CD14-positive monocyte (primary cell): Measurements from ENCODE around the gene PCDHGA10. TPM values are rescaled to one million over a fixed set of nuclear protein-coding genes. Genes with fewer than 3 reads are reported as not detected.

ENCODE experiments used
- DNase-seq, 3 donors: peaks; one replicate each; pipeline ENCODE4 v3.0.0-alpha.2; 2011 to 2022
- H2AFZ ChIP-seq: 2 replicates; pipeline ENCODE4 v1.6.0; 2012; ENCODE audit warnings: mild to moderate bottlenecking, low read depth, low read length, inconsistent platforms; ENCODE audit not compliant: insufficient read depth, poor library complexity, severe bottlenecking
- H3K27ac ChIP-seq, 2 donors: 1 replicate in 1 of 2; 2 replicates in 1 of 2; pipeline ENCODE4 v1.5.1; 2012 to 2013; ENCODE audit warnings: low read length in 2 of 2, control low read depth in 1 of 2, inconsistent platforms in 1 of 2, low read depth in 1 of 2, mild to moderate bottlenecking in 1 of 2
- H3K27me3 ChIP-seq, 2 donors: one replicate each; pipeline versions ENCODE4 v1.6.0 to v1.6.1; 2011 to 2013; ENCODE audit warnings: low read length in 2 of 2; ENCODE audit not compliant: control insufficient read depth in 2 of 2, insufficient read depth in 2 of 2
- H3K36me3 ChIP-seq, 2 donors: replicated peaks in 1 of 2; 1 replicate in 1 of 2; 2 replicates in 1 of 2; pipeline versions ENCODE4 v1.5.1 to v1.6.1; 2012 to 2013; ENCODE audit warnings: low read length in 2 of 2, control low read depth in 1 of 2, inconsistent platforms in 1 of 2, mild to moderate bottlenecking in 1 of 2; ENCODE audit not compliant: insufficient read depth in 2 of 2, control insufficient read depth in 1 of 2
- H3K4me1 ChIP-seq, 2 donors: 1 replicate in 1 of 2; 2 replicates in 1 of 2; pipeline versions ENCODE4 v1.5.1 to v1.6.1; 2012 to 2013; ENCODE audit warnings: low read length in 2 of 2, control low read depth in 1 of 2, inconsistent platforms in 1 of 2, mild to moderate bottlenecking in 1 of 2, moderate library complexity in 1 of 2; ENCODE audit not compliant: insufficient read depth in 2 of 2, control insufficient read depth in 1 of 2
- H3K4me2 ChIP-seq: replicated peaks from 2 replicates; pipeline ENCODE3; 2012; ENCODE audit warnings: low read length, moderate library complexity, mild to moderate bottlenecking; ENCODE audit not compliant: poor library complexity, severe bottlenecking; ENCODE audit errors: extremely low read depth
- H3K4me3 ChIP-seq, 3 experiments: fragments of 200-600 bp in 1 of 3; sonication (generic) in 1 of 3; replicated peaks in 1 of 3; 1 replicate in 2 of 3; 2 replicates in 1 of 3; pipeline ENCODE4 v1.5.1; 2011 to 2013; ENCODE audit warnings: low read length in 3 of 3, mild to moderate bottlenecking in 3 of 3, control low read depth in 2 of 3, low read depth in 2 of 3, inconsistent platforms in 1 of 3, moderate library complexity in 1 of 3
- H3K79me2 ChIP-seq: 2 replicates; pipeline ENCODE4 v1.6.0; 2012; ENCODE audit warnings: mild to moderate bottlenecking, control low read depth, inconsistent platforms, low read length, moderate library complexity; ENCODE audit not compliant: insufficient read depth
- H3K9ac ChIP-seq: 2 replicates; pipeline ENCODE4 v1.6.0; 2017; ENCODE audit warnings: low read length, mild to moderate bottlenecking; ENCODE audit not compliant: insufficient read depth, poor library complexity, severe bottlenecking
- H3K9me3 ChIP-seq, 2 donors: replicated peaks in 1 of 2; 1 replicate in 1 of 2; 2 replicates in 1 of 2; pipeline versions ENCODE4 v1.5.1 to v1.6.1; 2012 to 2013; ENCODE audit warnings: low read length in 2 of 2, control low read depth in 1 of 2; ENCODE audit not compliant: control insufficient read depth in 1 of 2, insufficient read depth in 1 of 2
- H4K20me1 ChIP-seq: 2 replicates; pipeline ENCODE4 v1.6.0; 2012; ENCODE audit warnings: mild to moderate bottlenecking, low read length, control low read depth, moderate library complexity; ENCODE audit not compliant: insufficient read depth
- H3K27ac Mint-ChIP-seq, 7 donors: one replicate each; pipeline ENCODE4 v1.8.0; 2020; ENCODE audit warnings: mild to moderate bottlenecking in 7 of 7, mixed read lengths in 7 of 7, moderate library complexity in 6 of 7, inconsistent platforms in 2 of 7
- H3K27me3 Mint-ChIP-seq, 3 donors: one replicate each; pipeline ENCODE4 v1.8.0; 2021 to 2022; ENCODE audit warnings: low read depth in 3 of 3, mild to moderate bottlenecking in 3 of 3, mixed read lengths in 3 of 3, moderate library complexity in 3 of 3, inconsistent platforms in 1 of 3
- H3K36me3 Mint-ChIP-seq, 2 donors: one replicate each; pipeline ENCODE4 v1.8.0; 2020; ENCODE audit warnings: mixed read lengths in 2 of 2, inconsistent platforms in 1 of 2, mild to moderate bottlenecking in 1 of 2
- H3K4me1 Mint-ChIP-seq: one replicate; pipeline ENCODE4 v1.8.0; 2020; ENCODE audit warnings: mild to moderate bottlenecking, mixed read lengths
- H3K4me3 Mint-ChIP-seq, 2 donors: one replicate each; pipeline ENCODE4 v1.8.0; 2020; ENCODE audit warnings: mild to moderate bottlenecking in 2 of 2, mixed read lengths in 2 of 2, moderate library complexity in 1 of 2
- H3K9me3 Mint-ChIP-seq, 7 donors: one replicate each; pipeline ENCODE4 v1.8.0; 2020 to 2022; ENCODE audit warnings: mixed read lengths in 7 of 7, mild to moderate bottlenecking in 6 of 7, moderate library complexity in 6 of 7, inconsistent platforms in 2 of 7
- CTCF ChIP-seq: fragments of 200-600 bp; IDR thresholded peaks from one replicate; pipeline ENCODE4 v1.8.0; 2022; ENCODE audit warnings: antibody characterized with exemption, mild to moderate bottlenecking
- WGBS: methylation state at CpG from one replicate; pipeline ENCODE4 v1.1.5; 2013; ENCODE audit warnings: missing lambda C conversion rate; ENCODE audit not compliant: insufficient coverage; 5-methylcytosine and 5-hydroxymethylcytosine counted together
- intact Hi-C, 2 donors: fragments of 100-400 bp; cut with micrococcal nuclease; formaldehyde crosslinking; loops; one replicate each; pipeline versions ENCODE4 v1.15.0 to v1.15.1; 2023
- polyA plus RNA-seq, 3 donors: library from polyadenylated mRNA; depleted of rRNA in 1 of 3; unstranded in 2 of 3; stranded (reverse) in 1 of 3; fragments of 300-500 nt in 2 of 3; fragments of >200 nt in 1 of 3; fragmentation: Illumina TruSeq in 2 of 3; gene quantifications; 1 replicate in 2 of 3; 2 replicates in 1 of 3; pipeline ENCODE4 v1.2.3, GENCODE V29; 2012 to 2021

Gene PCDHGA10
- polyA plus RNA-seq, 3 donors = not detected

- Histone ChIP-seq H3K4me2 (peak within 1 kb of the TSS; percentile 58), H4K20me1 (no peaks in the 10 kb centered on the region), H3K79me2 (no peaks in the 10 kb centered on the region), H2AFZ (no peak within 1 kb of the TSS), H3K36me3 (no peaks in the 10 kb centered on the region), H3K27ac (no peak within 1 kb of the TSS), H3K4me3 (peak within 1 kb of the TSS in 2 of 3 experiments; percentile 8 to 53), H3K4me1 (no peaks in the 10 kb centered on the region), H3K9me3 (peaks cover 59 to 66% of the 10 kb centered on the region in 2 donors), H3K27me3 (peaks cover 44 to 100% of the 10 kb centered on the region in 2 donors), H3K9ac (no peak within 1 kb of the TSS)
- peaks cover 6 to 12% of the 10 kb centered on the region in 2 donors for H3K36me3 Mint-ChIP-seq
- intact Hi-C loops = no loop called here
- no peak within 1 kb of the TSS for H3K27ac Mint-ChIP-seq
- DNase-seq = no peak
- TF ChIP-seq CTCF = no peak
- peaks cover 60 to 78% (median 75%) of the 10 kb centered on the region in 3 donors for H3K27me3 Mint-ChIP-seq
- peaks cover 44 to 79% (median 68%) of the 10 kb centered on the region in 7 donors for H3K9me3 Mint-ChIP-seq
- H3K4me3 Mint-ChIP-seq = peak within 1 kb of the TSS; percentile 68 to 88
- H3K4me1 Mint-ChIP-seq = peaks cover 8% of the 10 kb centered on the region
- WGBS = 19% methylated on average over 30 of the region's 32 CpGs
Observed at GRCh38 chr5:141369994-141370848, 42.6 kb upstream of the PCDHGA10 start, which contains the start of gene PCDHGB3. Gene PCDHGB3, plus strand, starts transcription at chr5:141370242. Its CDS starts 153 bp downstream, at chr5:141370395.

- Mint-ChIP-seq H3K9me3 (peaks cover 42 to 79% (median 67%) of the 10 kb centered on the region in 7 donors), H3K27ac (no peak overlapping the region), H3K4me1 (peaks cover 8% of the 10 kb centered on the region), H3K36me3 (peaks cover 6 to 11% of the 10 kb centered on the region in 2 donors), H3K27me3 (peaks cover 46 to 77% (median 72%) of the 10 kb centered on the region in 3 donors), H3K4me3 (peak overlapping the region in 1 of 2 donors; percentile 59)
- intact Hi-C loops = no loop called here
- H3K36me3 ChIP-seq = no peaks in the 10 kb centered on the region
- H3K79me2 ChIP-seq = no peaks in the 10 kb centered on the region
- WGBS = 40% methylated on average over 69 of the region's 69 CpGs
- peaks cover 59 to 66% of the 10 kb centered on the region in 2 donors for H3K9me3 ChIP-seq
- no peak overlapping the region for H3K4me3 ChIP-seq
- H3K4me1 ChIP-seq = no peaks in the 10 kb centered on the region
- H3K27me3 ChIP-seq = peaks cover 37 to 96% of the 10 kb centered on the region in 2 donors
- H3K27ac ChIP-seq = no peak overlapping the region
- H3K9ac ChIP-seq = no peak overlapping the region
- no peak overlapping the region for H3K4me2 ChIP-seq
- H4K20me1 ChIP-seq = no peaks in the 10 kb centered on the region
- TF ChIP-seq CTCF = no peak
- no peak overlapping the region for H2AFZ ChIP-seq
- no peak for DNase-seq
Observed at GRCh38 chr5:141371572-141372475, 41.0 kb upstream of the PCDHGA10 start.
